Activated CD8-positive, alpha-beta memory T cell treated with anti-CD3 and anti-CD28 coated beads for 24 hours (primary cell): ENCODE data around the gene TMEM72.

Experiments used
- DNase-seq: peaks from one replicate; pipeline ENCODE4 v3.0.0-alpha.2; 2020

The TMEM72 gene

DNA sequence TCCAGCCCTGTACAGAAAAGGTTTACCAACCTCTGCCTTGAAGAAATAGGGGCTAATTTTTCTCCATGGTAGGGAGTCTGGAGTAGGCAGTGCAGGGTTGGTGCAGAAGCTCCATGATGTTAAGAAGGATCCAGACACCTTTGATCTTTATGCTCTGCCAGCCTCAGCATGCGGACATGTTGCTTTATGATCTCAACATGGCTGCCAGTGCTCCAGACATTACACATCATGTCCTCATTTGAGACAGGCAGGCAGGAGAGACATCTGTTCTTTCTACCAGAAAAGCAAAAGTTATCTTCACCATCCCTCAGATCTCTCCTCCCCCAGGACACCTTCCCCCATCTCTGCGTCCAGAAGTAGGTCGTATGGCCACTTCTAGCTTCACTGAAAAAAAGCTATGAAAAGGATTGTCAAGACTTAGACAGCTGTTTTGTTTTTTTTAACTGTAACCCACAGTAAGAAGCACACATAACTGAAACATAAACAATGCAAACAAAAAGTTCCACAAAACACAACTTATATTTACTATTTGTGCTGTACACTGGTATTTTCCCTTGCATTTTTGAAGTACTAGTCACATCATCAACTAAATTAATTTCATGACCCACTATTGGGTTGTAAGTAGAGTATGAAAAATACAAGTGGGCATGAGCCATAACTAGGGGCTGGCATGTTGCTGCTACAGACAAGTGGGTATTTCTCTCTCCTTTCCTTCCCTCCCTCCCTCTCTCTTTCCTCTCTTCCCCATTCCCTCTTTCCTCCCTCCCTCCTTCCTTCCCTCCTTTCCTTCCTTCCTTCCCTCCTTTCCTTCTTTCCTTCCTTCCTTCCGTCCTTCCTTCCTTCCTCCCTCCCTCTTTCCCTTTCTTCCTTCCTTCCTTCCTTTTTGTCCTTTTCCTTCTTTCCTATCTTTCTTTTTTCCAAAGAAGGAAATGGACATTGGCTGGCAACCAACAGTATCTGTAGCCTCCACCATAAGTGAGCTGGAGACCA lies 45.9 kb downstream of the TMEM72 start:
- DNase-seq: peak; percentile 24

- peak; percentile 50 for DNase-seq
Observed at GRCh38 chr10:44958196-44958897, 47.2 kb downstream of the TMEM72 start.

DNA sequence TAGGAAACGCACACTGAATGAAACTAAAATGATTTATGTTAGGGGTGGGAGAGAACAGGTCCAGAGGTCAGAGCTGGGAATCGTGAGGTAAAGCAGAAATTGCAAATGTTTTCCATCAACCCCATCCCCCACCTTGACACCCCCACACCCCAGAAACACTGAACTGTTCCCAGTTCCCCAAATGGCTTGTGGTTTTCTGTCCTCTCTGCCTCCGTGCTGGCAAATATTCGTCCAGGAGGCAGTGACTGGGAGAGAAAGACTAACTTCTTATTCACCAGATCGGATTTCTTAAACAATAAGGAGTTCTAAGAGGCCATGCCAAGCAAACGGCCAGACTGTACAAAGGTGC lies 47.7 kb downstream of the TMEM72 start:
- DNase-seq: no peak

GRCh38 chr10:44959247-44960087 lies 48.3 kb downstream of the TMEM72 start, which contains the start of gene RASSF4:
RASSF4 (plus strand) TSS chr10:44959802; CDS start chr10:44970203, 10,401 bp downstream.
- peak; percentile 96 for DNase-seq

- no peak for DNase-seq
Observed at GRCh38 chr10:44960088-44960460, 48.9 kb downstream of the TMEM72 start.

GRCh38 chr10:44960482-44961229 lies 49.5 kb downstream of the TMEM72 start:
- DNase-seq: peak; percentile 51

DNA sequence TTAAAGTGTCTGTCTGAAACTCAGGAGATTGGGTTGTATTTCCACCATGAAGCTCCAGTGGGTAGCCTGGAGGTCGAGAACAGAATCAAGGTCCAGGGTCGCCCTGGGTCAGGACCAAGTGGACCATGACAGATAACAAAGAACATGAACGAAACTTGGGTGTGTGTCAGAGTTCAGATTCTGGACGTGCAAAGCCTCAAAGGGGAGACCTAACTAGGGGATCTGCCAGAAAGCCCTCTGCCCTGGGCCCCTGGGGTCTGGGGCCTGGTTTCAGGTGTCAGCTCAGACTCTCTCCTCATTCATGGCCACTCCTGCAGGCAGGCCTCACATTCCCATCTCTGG lies 50.1 kb downstream of the TMEM72 start:
- peak; percentile 45 for DNase-seq

- peak; percentile 38 for DNase-seq
Observed at GRCh38 chr10:44961931-44962750, 51.0 kb downstream of the TMEM72 start.

- peak; percentile 47 for DNase-seq
Observed at GRCh38 chr10:44962870-44963738, 52.0 kb downstream of the TMEM72 start.

GRCh38 chr10:44963772-44964633 lies 52.9 kb downstream of the TMEM72 start:
- DNase-seq: peak; percentile 38

DNA sequence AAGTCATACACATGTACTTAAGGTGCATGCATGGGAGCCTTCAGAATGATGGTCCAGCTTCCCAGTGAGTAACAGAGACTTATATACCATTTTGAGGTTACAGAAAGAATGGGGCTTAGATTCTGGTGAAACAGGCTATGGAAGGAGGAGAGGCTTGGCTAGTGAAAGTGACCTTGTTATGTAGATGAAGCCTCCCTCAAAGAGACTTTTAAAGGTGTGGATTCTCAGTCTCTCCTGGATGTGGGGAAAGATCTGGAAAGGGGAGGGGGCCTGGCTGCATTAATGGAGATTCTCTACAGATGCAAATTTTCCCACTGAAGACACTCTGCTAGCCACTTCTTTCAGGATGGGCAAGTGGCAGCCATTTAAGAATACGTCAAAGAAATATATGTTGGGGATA lies 54.0 kb downstream of the TMEM72 start:
- DNase-seq: no peak

- DNase-seq: no peak
Observed at GRCh38 chr10:44965651-44966097, 54.5 kb downstream of the TMEM72 start.

- no peak for DNase-seq
Observed at GRCh38 chr10:44966129-44966815, 55.1 kb downstream of the TMEM72 start.

- DNase-seq: no peak
Observed at GRCh38 chr10:44966816-44967509, 55.8 kb downstream of the TMEM72 start.

- no peak for DNase-seq
Observed at GRCh38 chr10:44967616-44968015, 56.5 kb downstream of the TMEM72 start.

- DNase-seq: no peak
Observed at GRCh38 chr10:44968091-44968490, 57.0 kb downstream of the TMEM72 start.

DNA sequence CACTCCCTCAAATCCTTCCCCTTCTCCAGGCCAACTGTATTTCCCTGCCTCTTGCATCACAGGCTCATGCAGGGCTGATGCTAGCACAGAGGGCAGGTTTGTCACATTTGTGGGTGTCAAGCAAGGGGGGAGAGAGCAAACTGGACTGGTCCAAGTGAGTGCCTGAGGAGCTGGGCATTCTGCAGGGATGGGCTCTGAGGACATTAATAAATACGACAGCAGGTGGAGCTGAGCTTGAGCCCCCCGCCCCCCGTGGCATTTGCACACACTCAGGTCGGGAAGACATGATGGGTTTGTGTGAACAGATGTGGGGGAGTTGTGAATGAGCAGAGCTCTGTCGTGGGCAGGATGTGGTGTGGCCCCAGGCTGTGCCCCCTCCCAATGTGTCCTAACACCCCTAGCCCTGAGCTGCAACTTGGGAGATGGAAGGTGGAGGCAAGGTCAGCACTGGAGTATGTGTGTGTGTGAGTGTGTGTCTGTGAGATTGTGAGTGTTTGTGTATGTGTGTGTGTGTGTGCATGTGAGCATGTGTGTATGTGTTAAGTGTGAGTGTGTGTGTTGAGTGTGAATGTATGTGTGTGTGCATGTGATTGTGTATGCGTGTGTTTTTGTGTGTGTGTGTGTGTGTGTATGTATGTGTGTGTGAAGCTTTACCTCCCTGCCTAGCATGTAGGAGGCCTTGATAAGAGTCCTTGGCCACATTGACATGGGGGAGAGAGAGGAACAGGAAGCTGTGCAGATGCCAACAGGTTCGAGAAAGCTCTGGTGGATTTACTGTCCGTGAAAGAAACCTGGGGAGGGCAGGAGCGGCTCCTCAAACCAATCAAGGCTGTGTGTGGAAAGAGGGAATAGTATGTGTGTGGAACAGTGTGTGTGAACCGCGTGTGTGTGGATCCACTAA lies 57.6 kb downstream of the TMEM72 start:
- no peak for DNase-seq
